NCI-H1092 treated with DMSO at 0.1 percent for 48 hours (cell line): ENCODE results near the gene CHSY1.

Experiments
- DNase-seq: peaks from one replicate; lab custom pipeline; 2025; lab: John Stamatoyannopoulos, UW

Gene CHSY1

GRCh38 chr15:101210466-101210865 is 41.4 kb downstream of the CHSY1 start:
- DNase-seq, result no peak

- no peak for DNase-seq
Measured at GRCh38 chr15:101210058-101210457, 41.8 kb downstream of the CHSY1 start.

- no peak for DNase-seq
Measured at GRCh38 chr15:101209285-101209845, 42.5 kb downstream of the CHSY1 start.

GRCh38 chr15:101207867-101208288 is 44.0 kb downstream of the CHSY1 start:
- no peak for DNase-seq

- DNase-seq, result no peak
Measured at GRCh38 chr15:101206176-101206591, 45.7 kb downstream of the CHSY1 start.

- no peak for DNase-seq
Measured at GRCh38 chr15:101204739-101205535, 46.9 kb downstream of the CHSY1 start.

GRCh38 chr15:101203607-101204189 is 48.1 kb downstream of the CHSY1 start:
- no peak for DNase-seq

GRCh38 chr15:101203029-101203573 is 48.7 kb downstream of the CHSY1 start:
- no peak for DNase-seq

- DNase-seq, result no peak
Measured at GRCh38 chr15:101201411-101202174, 50.3 kb downstream of the CHSY1 start.

- DNase-seq, result no peak
Measured at GRCh38 chr15:101200181-101200580, 51.7 kb downstream of the CHSY1 start.

- DNase-seq, result no peak
Measured at GRCh38 chr15:101198800-101199199, 53.0 kb downstream of the CHSY1 start.

GRCh38 chr15:101198031-101198575 is 53.7 kb downstream of the CHSY1 start:
- no peak for DNase-seq

- DNase-seq, result no peak
Measured at GRCh38 chr15:101194546-101195125, 57.2 kb downstream of the CHSY1 start.

- no peak for DNase-seq
Measured at GRCh38 chr15:101193806-101194545, 57.9 kb downstream of the CHSY1 start.

- no peak for DNase-seq
Measured at GRCh38 chr15:101193120-101193644, 58.7 kb downstream of the CHSY1 start.

GRCh38 chr15:101192081-101192480 is 59.8 kb downstream of the CHSY1 start:
- DNase-seq, result no peak

GRCh38 chr15:101191242-101191641 is 60.6 kb downstream of the CHSY1 start:
- DNase-seq, result no peak

- no peak for DNase-seq
Measured at GRCh38 chr15:101190092-101190595, 61.7 kb downstream of the CHSY1 start.

- no peak for DNase-seq
Measured at GRCh38 chr15:101189409-101190091, 62.3 kb downstream of the CHSY1 start.
